ENCODE results near the gene RAB25.

GRCh38 chr1:156113282-156113950 lies 52.5 kb downstream of the RAB25 start:
- TF ChIP-seq CTCF (conservative IDR thresholded peaks at IDR 0.05; ENCODE audit: low read depth, low read length), result no peak
- TF ChIP-seq EZH2 (IDR thresholded peaks at IDR 0.05; ENCODE audit: low read length, unreplicated experiment), result no peak

All from PC-3 (cell line).